ENCODE measurements around the gene MYO1D.

The MYO1D gene

GRCh38 chr17:32491371-32492263 is 385.3 kb downstream of the MYO1D start:
- Histone ChIP-seq H4K20me1 (ENCODE audit: insufficient read depth, low read length) (no peaks in the 10 kb centered on the region), H3K4me1 (ENCODE audit: low read length) (no peaks in the 10 kb centered on the region), H3K4me3 (ENCODE audit: low read length) (no peak overlapping the region), H3K9ac (ENCODE audit: low read length) (no peak overlapping the region), H3K9me2 (replicated peaks; ENCODE audit: insufficient read depth, low read length) (no peaks in the 10 kb centered on the region), H3K9me3 (replicated peaks; ENCODE audit: insufficient read depth, low read length) (no peaks in the 10 kb centered on the region), H3K27ac (ENCODE audit: low read length) (no peak overlapping the region), H2AFZ (ENCODE audit: low read length) (no peak overlapping the region), H3K4me2 (ENCODE audit: low read depth, low read length) (no peak overlapping the region), H3K27me3 (replicated peaks; ENCODE audit: insufficient read depth, low read length) (no peaks in the 10 kb centered on the region), H3K36me3 (replicated peaks; ENCODE audit: insufficient read depth, low read length) (no peaks in the 10 kb centered on the region), H3K79me2 (ENCODE audit: low read length) (no peaks in the 10 kb centered on the region), H3F3A (ENCODE audit: insufficient read depth, low read length) (no peaks in the 10 kb centered on the region)
- TF ChIP-seq EZH2 (optimal IDR thresholded peaks at IDR 0.05; ENCODE audit: low read depth, low read length) (no peak), EZH2phosphoT487 (IDR thresholded peaks at IDR 0.05; ENCODE audit: low read length) (no peak), CTCF (IDR thresholded peaks at IDR 0.05; ENCODE audit: low read length) (no peak)
- no peak for DNase-seq

GRCh38 chr17:32490101-32490482 is 386.8 kb downstream of the MYO1D start:
- no peak for TF ChIP-seq CTCF (IDR thresholded peaks at IDR 0.05; ENCODE audit: low read length)
- no peak for TF ChIP-seq EZH2phosphoT487 (IDR thresholded peaks at IDR 0.05; ENCODE audit: low read length)
- no peak for TF ChIP-seq EZH2 (optimal IDR thresholded peaks at IDR 0.05; ENCODE audit: low read depth, low read length)
- Histone ChIP-seq H3K27me3 (replicated peaks; ENCODE audit: insufficient read depth, low read length) (no peaks in the 10 kb centered on the region), H2AFZ (ENCODE audit: low read length) (no peak overlapping the region), H4K20me1 (ENCODE audit: insufficient read depth, low read length) (no peaks in the 10 kb centered on the region), H3K4me2 (ENCODE audit: low read depth, low read length) (no peak overlapping the region), H3K27ac (ENCODE audit: low read length) (no peak overlapping the region), H3K9me3 (replicated peaks; ENCODE audit: insufficient read depth, low read length) (no peaks in the 10 kb centered on the region), H3K79me2 (ENCODE audit: low read length) (no peaks in the 10 kb centered on the region), H3K4me3 (ENCODE audit: low read length) (no peak overlapping the region), H3K36me3 (replicated peaks; ENCODE audit: insufficient read depth, low read length) (no peaks in the 10 kb centered on the region), H3K9ac (ENCODE audit: low read length) (no peak overlapping the region), H3F3A (ENCODE audit: insufficient read depth, low read length) (peaks cover 10% of the 10 kb centered on the region), H3K4me1 (ENCODE audit: low read length) (0 out of 2 replicates have a peak, but pooled peaks cover 6% of the 10 kb centered on the region), H3K9me2 (replicated peaks; ENCODE audit: insufficient read depth, low read length) (no peaks in the 10 kb centered on the region)
- DNase-seq, result no peak

- no peak overlapping the region for H3K9ac ChIP-seq (ENCODE audit: low read length)
- no peak overlapping the region for H3K4me3 ChIP-seq (ENCODE audit: low read length)
- no peaks in the 10 kb centered on the region for H3K36me3 ChIP-seq (replicated peaks; ENCODE audit: insufficient read depth, low read length)
- no peaks in the 10 kb centered on the region for H3K27me3 ChIP-seq (replicated peaks; ENCODE audit: insufficient read depth, low read length)
- H3K9me2 ChIP-seq (replicated peaks; ENCODE audit: insufficient read depth, low read length), result no peaks in the 10 kb centered on the region
- no peak overlapping the region for H2AFZ ChIP-seq (ENCODE audit: low read length)
- no peaks in the 10 kb centered on the region for H4K20me1 ChIP-seq (ENCODE audit: insufficient read depth, low read length)
- DNase-seq, result no peak
- H3K9me3 ChIP-seq (replicated peaks; ENCODE audit: insufficient read depth, low read length), result no peaks in the 10 kb centered on the region
- H3F3A ChIP-seq (ENCODE audit: insufficient read depth, low read length), result peaks cover 10% of the 10 kb centered on the region
- no peaks in the 10 kb centered on the region for H3K79me2 ChIP-seq (ENCODE audit: low read length)
- no peak overlapping the region for H3K4me2 ChIP-seq (ENCODE audit: low read depth, low read length)
- H3K4me1 ChIP-seq (ENCODE audit: low read length), result 0 out of 2 replicates have a peak, but pooled peaks cover 6% of the 10 kb centered on the region
- TF ChIP-seq EZH2 (optimal IDR thresholded peaks at IDR 0.05; ENCODE audit: low read depth, low read length) (no peak), CTCF (IDR thresholded peaks at IDR 0.05; ENCODE audit: low read length) (no peak), EZH2phosphoT487 (IDR thresholded peaks at IDR 0.05; ENCODE audit: low read length) (no peak)
- H3K27ac ChIP-seq (ENCODE audit: low read length), result no peak overlapping the region
These were observed 387.4 kb downstream of the MYO1D start for GRCh38 chr17:32489320-32490100.

All from MM.1S (cell line).